ENCODE results near the gene CCDC188.

Gene CCDC188

GRCh38 chr22:20149257-20150250 lies 1.3 kb downstream of the CCDC188 start:
- CTCF ChIA-PET: no interaction called here
- POLR2A ChIA-PET: no interaction called here
- no peak for DNase-seq (ENCODE audit: extremely low spot score)
- TF ChIP-seq BHLHE40 (IDR thresholded peaks at IDR 0.05; ENCODE audit: borderline replicate concordance) (no peak), TARDBP (IDR thresholded peaks at IDR 0.05) (no peak)

GRCh38 chr22:20148414-20148813 lies 2.4 kb downstream of the CCDC188 start:
- TF ChIP-seq SUZ12 (IDR thresholded peaks at IDR 0.05) (no peak), ZNF384 (IDR thresholded peaks at IDR 0.05) (no peak), ELF4 (IDR thresholded peaks at IDR 0.05) (no peak), FOXK2 (IDR thresholded peaks at IDR 0.05) (no peak), SP1 (IDR thresholded peaks at IDR 0.05) (no peak), NFRKB (IDR thresholded peaks at IDR 0.05) (no peak), BHLHE40 (IDR thresholded peaks at IDR 0.05; ENCODE audit: borderline replicate concordance) (no peak)
- no peak for DNase-seq (ENCODE audit: extremely low spot score)
- CTCF ChIA-PET: interaction anchor here (0.7 kb wide), 1 partner anchor 221 kb away, joined by 3 read pairs; no protein-coding TSS in a partner anchor
- POLR2A ChIA-PET: no interaction called here

- ChIA-PET POLR2A (no interaction called here), CTCF (interaction anchor here (0.5 kb wide), 1 partner anchor 123 kb away, joined by 3 read pairs; no protein-coding TSS in a partner anchor)
- DNase-seq (ENCODE audit: extremely low spot score): no peak
- no peak for TF ChIP-seq NFRKB (IDR thresholded peaks at IDR 0.05)
- TF ChIP-seq LEF1 (IDR thresholded peaks at IDR 0.05; ENCODE audit: borderline replicate concordance): no peak
- no peak for TF ChIP-seq L3MBTL2 (conservative IDR thresholded peaks at IDR 0.05)
- no peak for TF ChIP-seq CTBP1 (IDR thresholded peaks at IDR 0.05; ENCODE audit: borderline replicate concordance)
Measured at GRCh38 chr22:20147237-20147988, 3.4 kb downstream of the CCDC188 start.

GRCh38 chr22:20146777-20147176 lies 4.1 kb downstream of the CCDC188 start:
- ChIA-PET CTCF (no interaction called here), POLR2A (no interaction called here)
- no peak for DNase-seq (ENCODE audit: extremely low spot score)
- TF ChIP-seq LEF1 (IDR thresholded peaks at IDR 0.05; ENCODE audit: borderline replicate concordance) (no peak), SP1 (IDR thresholded peaks at IDR 0.05) (no peak), ARNT (IDR thresholded peaks at IDR 0.05) (no peak), FOXK2 (IDR thresholded peaks at IDR 0.05) (no peak), PKNOX1 (IDR thresholded peaks at IDR 0.05) (no peak), SUZ12 (IDR thresholded peaks at IDR 0.05) (no peak), TARDBP (IDR thresholded peaks at IDR 0.05) (no peak), L3MBTL2 (conservative IDR thresholded peaks at IDR 0.05) (no peak), ZNF384 (IDR thresholded peaks at IDR 0.05) (no peak), HDGF (IDR thresholded peaks at IDR 0.05; ENCODE audit: borderline replicate concordance) (no peak)

- DNase-seq (ENCODE audit: extremely low spot score): no peak
- CTCF ChIA-PET: no interaction called here
- TF ChIP-seq FOXA1 (IDR thresholded peaks at IDR 0.05): no peak
- POLR2A ChIA-PET: no interaction called here
Measured at GRCh38 chr22:20145832-20146223, 5.0 kb downstream of the CCDC188 start.

- ChIA-PET POLR2A (no interaction called here), CTCF (no interaction called here)
- no peak for DNase-seq (ENCODE audit: extremely low spot score)
- TF ChIP-seq ELF4 (IDR thresholded peaks at IDR 0.05) (no peak), FOXM1 (IDR thresholded peaks at IDR 0.05; ENCODE audit: borderline replicate concordance) (no peak), LEF1 (IDR thresholded peaks at IDR 0.05; ENCODE audit: borderline replicate concordance) (no peak), SP1 (IDR thresholded peaks at IDR 0.05) (no peak), PKNOX1 (IDR thresholded peaks at IDR 0.05) (no peak), FOXA1 (IDR thresholded peaks at IDR 0.05) (no peak), TARDBP (IDR thresholded peaks at IDR 0.05) (no peak)
Measured at GRCh38 chr22:20145206-20145831, 5.5 kb downstream of the CCDC188 start.

- no peak for DNase-seq (ENCODE audit: extremely low spot score)
- TF ChIP-seq L3MBTL2 (conservative IDR thresholded peaks at IDR 0.05): no peak
- TF ChIP-seq TARDBP (IDR thresholded peaks at IDR 0.05): no peak
- no peak for TF ChIP-seq LEF1 (IDR thresholded peaks at IDR 0.05; ENCODE audit: borderline replicate concordance)
- TF ChIP-seq FOXM1 (IDR thresholded peaks at IDR 0.05; ENCODE audit: borderline replicate concordance): no peak
- TF ChIP-seq ZNF384 (IDR thresholded peaks at IDR 0.05): no peak
- TF ChIP-seq CTBP1 (IDR thresholded peaks at IDR 0.05; ENCODE audit: borderline replicate concordance): no peak
- no peak for TF ChIP-seq ELF4 (IDR thresholded peaks at IDR 0.05)
- no peak for TF ChIP-seq FOXK2 (IDR thresholded peaks at IDR 0.05)
- no peak for TF ChIP-seq BHLHE40 (IDR thresholded peaks at IDR 0.05; ENCODE audit: borderline replicate concordance)
- no peak for TF ChIP-seq FOXA1 (IDR thresholded peaks at IDR 0.05)
- no peak for TF ChIP-seq HDGF (IDR thresholded peaks at IDR 0.05; ENCODE audit: borderline replicate concordance)
- no peak for TF ChIP-seq PKNOX1 (IDR thresholded peaks at IDR 0.05)
- TF ChIP-seq ARNT (IDR thresholded peaks at IDR 0.05): no peak
- TF ChIP-seq SP1 (IDR thresholded peaks at IDR 0.05): no peak
- TF ChIP-seq SUZ12 (IDR thresholded peaks at IDR 0.05): no peak
- TF ChIP-seq NFRKB (IDR thresholded peaks at IDR 0.05): no peak
- ChIA-PET CTCF (no interaction called here), POLR2A (no interaction called here)
Measured at GRCh38 chr22:20143883-20144665, 6.8 kb downstream of the CCDC188 start.
